NCI-H2227 (cell line): Measurements from ENCODE around the gene ITCH.
"Not testable (repeated sequence)": the region's sequence is repeated elsewhere in the genome, so short reads cannot be mapped to it uniquely, and the experiment has no call there.

Source experiments
- DNase-seq: peaks from one replicate; lab custom pipeline; 2025; ENCODE audit not compliant: unreplicated experiment; lab: John Stamatoyannopoulos, UW

ITCH gene

GRCh38 chr20:34500823-34501222, 137.8 kb downstream of the ITCH start:
- no peak for DNase-seq

- no peak for DNase-seq
Measured at GRCh38 chr20:34506480-34506879, 143.4 kb downstream of the ITCH start.

- DNase-seq = no peak
Measured at GRCh38 chr20:34507702-34508413, 144.8 kb downstream of the ITCH start.

- no peak for DNase-seq
Measured at GRCh38 chr20:34510575-34510974, 147.5 kb downstream of the ITCH start.

- no peak for DNase-seq
Measured at GRCh38 chr20:34511891-34512265, 148.8 kb downstream of the ITCH start.

GRCh38 chr20:34512266-34512954, 149.3 kb downstream of the ITCH start:
- no peak for DNase-seq

- DNase-seq = no peak
Measured at GRCh38 chr20:34512955-34513419, 149.9 kb downstream of the ITCH start.

- DNase-seq = not testable (repeated sequence)
Measured at GRCh38 chr20:34514034-34514433, 151.0 kb downstream of the ITCH start.

- no peak for DNase-seq
Measured at GRCh38 chr20:34514897-34515483, 151.9 kb downstream of the ITCH start.

- peak; percentile 85 for DNase-seq
Measured at GRCh38 chr20:34515484-34516246, 152.6 kb downstream of the ITCH start.

- peak; percentile 99 for DNase-seq
Measured at GRCh38 chr20:34516247-34517113, 153.4 kb downstream of the ITCH start, which contains the start of gene DYNLRB1. Gene DYNLRB1 (plus strand): TSS chr20:34516422. CDS start chr20:34516459, 37 bp downstream.

- DNase-seq = no peak
Measured at GRCh38 chr20:34517114-34517505, 154.0 kb downstream of the ITCH start.

- DNase-seq = not testable (repeated sequence)
Measured at GRCh38 chr20:34518863-34519262, 155.8 kb downstream of the ITCH start.

- DNase-seq = not testable (repeated sequence)
Measured at GRCh38 chr20:34519841-34520240, 156.8 kb downstream of the ITCH start.

GRCh38 chr20:34522969-34523871, 160.1 kb downstream of the ITCH start:
- peak; percentile 52 for DNase-seq

- no peak for DNase-seq
Measured at GRCh38 chr20:34524426-34524825, 161.4 kb downstream of the ITCH start.

GRCh38 chr20:34525342-34525708, 162.3 kb downstream of the ITCH start:
- no peak for DNase-seq

GRCh38 chr20:34525709-34526416, 162.8 kb downstream of the ITCH start:
- DNase-seq = no peak

- DNase-seq = no peak
Measured at GRCh38 chr20:34526466-34526865, 163.4 kb downstream of the ITCH start.
